ENCODE results near the gene ZNF275. TPM values are rescaled to one million over a fixed set of nuclear protein-coding genes. Genes with fewer than 3 reads are reported as not detected.

ZNF275 gene
- total RNA-seq, 4 donors from 2014 or later = 4.6 to 7.6 (median 5.0) TPM

GRCh38 chrX:153343674-153344073, 9.7 kb downstream of the ZNF275 start:
- no peaks in the 10 kb centered on the region for H3K9me3 ChIP-seq
- H3K27ac ChIP-seq = no peak overlapping the region
- TF ChIP-seq, protein P1, sequence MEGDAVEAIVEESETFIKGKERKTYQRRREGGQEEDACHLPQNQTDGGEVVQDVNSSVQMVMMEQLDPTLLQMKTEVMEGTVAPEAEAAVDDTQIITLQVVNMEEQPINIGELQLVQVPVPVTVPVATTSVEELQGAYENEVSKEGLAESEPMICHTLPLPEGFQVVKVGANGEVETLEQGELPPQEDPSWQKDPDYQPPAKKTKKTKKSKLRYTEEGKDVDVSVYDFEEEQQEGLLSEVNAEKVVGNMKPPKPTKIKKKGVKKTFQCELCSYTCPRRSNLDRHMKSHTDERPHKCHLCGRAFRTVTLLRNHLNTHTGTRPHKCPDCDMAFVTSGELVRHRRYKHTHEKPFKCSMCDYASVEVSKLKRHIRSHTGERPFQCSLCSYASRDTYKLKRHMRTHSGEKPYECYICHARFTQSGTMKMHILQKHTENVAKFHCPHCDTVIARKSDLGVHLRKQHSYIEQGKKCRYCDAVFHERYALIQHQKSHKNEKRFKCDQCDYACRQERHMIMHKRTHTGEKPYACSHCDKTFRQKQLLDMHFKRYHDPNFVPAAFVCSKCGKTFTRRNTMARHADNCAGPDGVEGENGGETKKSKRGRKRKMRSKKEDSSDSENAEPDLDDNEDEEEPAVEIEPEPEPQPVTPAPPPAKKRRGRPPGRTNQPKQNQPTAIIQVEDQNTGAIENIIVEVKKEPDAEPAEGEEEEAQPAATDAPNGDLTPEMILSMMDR (IDR thresholded peaks at IDR 0.05 in 4 of 5, conservative IDR thresholded peaks at IDR 0.05 in 1 of 5) = no peak
- no peak for TF ChIP-seq POLR2A (IDR thresholded peaks at IDR 0.05)
- no peak for DNase-seq
- peaks cover 0 to 12% of the 10 kb centered on the region in 2 donors for H3K36me3 ChIP-seq
- intact Hi-C loops (cut with DNase I; ENCODE audit: low total_unique reads) = no loop called here
- H3K4me3 ChIP-seq = no peak overlapping the region
- no peaks in the 10 kb centered on the region for H3K4me1 ChIP-seq
- ATAC-seq = no peak
- in situ Hi-C loops (cut with MboI; ENCODE audit: low sequenced_read_pairs in 4 of 4) = loop anchor here in 1 of 4 donors (25.0 kb wide), 1 partner anchor 381 kb away; no protein-coding TSS in a partner anchor
- H3K27me3 ChIP-seq = no peaks in the 10 kb centered on the region

DNA sequence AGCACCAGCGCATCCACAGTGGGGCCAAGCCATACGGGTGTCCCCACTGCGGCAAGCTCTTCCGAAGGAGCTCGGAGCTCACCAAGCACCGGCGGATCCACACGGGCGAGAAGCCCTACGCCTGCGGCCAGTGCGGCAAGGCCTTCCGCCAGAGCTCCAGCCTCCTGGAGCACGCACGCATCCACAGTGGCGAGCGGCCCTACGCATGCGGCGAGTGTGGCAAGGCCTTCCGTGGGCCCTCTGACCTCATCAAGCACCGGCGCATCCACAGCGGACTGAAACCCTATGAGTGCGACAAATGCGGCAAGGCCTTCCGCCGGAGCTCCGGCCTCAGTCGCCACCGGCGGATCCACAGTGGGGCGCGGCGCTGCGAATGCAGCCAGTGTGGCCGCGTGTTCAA, 13.6 kb downstream of the ZNF275 start:
- intact Hi-C loops (cut with DNase I; ENCODE audit: low total_unique reads) (no loop called here), in situ Hi-C loops (cut with MboI; ENCODE audit: low sequenced_read_pairs in 4 of 4) (loop anchor here in 1 of 4 donors (25.0 kb wide), 1 partner anchor 385 kb away; no protein-coding TSS in a partner anchor)
- Histone ChIP-seq H3K36me3 (peaks cover 0 to 16% of the 10 kb centered on the region in 2 donors), H3K27ac (no peak overlapping the region), H3K9me3 (no peaks in the 10 kb centered on the region), H3K27me3 (no peaks in the 10 kb centered on the region), H3K4me1 (no peaks in the 10 kb centered on the region), H3K4me3 (no peak overlapping the region)
- ATAC-seq = no peak
- TF ChIP-seq, protein P1 (IDR thresholded peaks at IDR 0.05 in 4 of 5, conservative IDR thresholded peaks at IDR 0.05 in 1 of 5) = no peak
- no peak for TF ChIP-seq POLR2A (IDR thresholded peaks at IDR 0.05)
- no peak for DNase-seq

DNA sequence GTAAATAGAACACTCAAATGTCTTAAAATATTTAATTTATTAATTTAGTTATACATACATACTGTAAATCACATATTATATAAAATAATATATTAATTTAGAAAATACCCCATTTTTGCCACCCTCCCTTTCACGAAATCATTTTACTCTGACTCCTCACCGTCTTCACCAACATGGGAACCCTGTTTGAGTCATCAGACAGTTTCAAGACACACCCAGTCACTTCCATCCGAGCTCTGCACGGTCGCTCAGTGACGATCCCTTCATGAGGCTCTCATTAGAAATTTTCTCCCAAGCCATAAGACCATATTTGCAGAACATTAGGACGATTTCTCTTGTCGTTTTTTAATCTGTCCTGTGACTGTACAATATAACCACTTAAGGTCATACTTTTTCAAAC, 14.5 kb downstream of the ZNF275 start:
- Histone ChIP-seq H3K4me3 (no peak overlapping the region), H3K9me3 (no peaks in the 10 kb centered on the region), H3K4me1 (no peaks in the 10 kb centered on the region), H3K36me3 (peaks cover 0 to 16% of the 10 kb centered on the region in 2 donors), H3K27me3 (no peaks in the 10 kb centered on the region), H3K27ac (no peak overlapping the region)
- no peak for TF ChIP-seq POLR2A (IDR thresholded peaks at IDR 0.05)
- TF ChIP-seq, protein P1 (IDR thresholded peaks at IDR 0.05 in 4 of 5, conservative IDR thresholded peaks at IDR 0.05 in 1 of 5) = no peak
- in situ Hi-C loops (cut with MboI; ENCODE audit: low sequenced_read_pairs in 4 of 4) (loop anchor here in 1 of 4 donors (25.0 kb wide), 1 partner anchor 386 kb away; no protein-coding TSS in a partner anchor), intact Hi-C loops (cut with DNase I; ENCODE audit: low total_unique reads) (no loop called here)
- ATAC-seq (no peak), DNase-seq (no peak)

- TF ChIP-seq, protein P1 (IDR thresholded peaks at IDR 0.05 in 4 of 5, conservative IDR thresholded peaks at IDR 0.05 in 1 of 5) = no peak
- TF ChIP-seq POLR2A (IDR thresholded peaks at IDR 0.05) = no peak
- DNase-seq (no peak), ATAC-seq (no peak)
- Histone ChIP-seq H3K36me3 (peaks cover 0 to 16% of the 10 kb centered on the region in 2 donors), H3K4me3 (no peak overlapping the region), H3K9me3 (no peaks in the 10 kb centered on the region), H3K4me1 (no peaks in the 10 kb centered on the region), H3K27me3 (no peaks in the 10 kb centered on the region), H3K27ac (no peak overlapping the region)
- intact Hi-C loops (cut with DNase I; ENCODE audit: low total_unique reads) (no loop called here), in situ Hi-C loops (cut with MboI; ENCODE audit: low sequenced_read_pairs in 4 of 4) (loop anchor here in 1 of 4 donors (25.0 kb wide), 2 partner anchors 188 to 388 kb away; no protein-coding TSS in a partner anchor)
Observed at GRCh38 chrX:153349952-153350351, 16.0 kb downstream of the ZNF275 start.

- Histone ChIP-seq H3K36me3 (peaks cover 0 to 16% of the 10 kb centered on the region in 2 donors), H3K9me3 (no peaks in the 10 kb centered on the region), H3K4me1 (no peaks in the 10 kb centered on the region), H3K27ac (no peak overlapping the region), H3K4me3 (no peak overlapping the region), H3K27me3 (no peaks in the 10 kb centered on the region)
- intact Hi-C loops (cut with DNase I; ENCODE audit: low total_unique reads) = no loop called here
- in situ Hi-C loops (cut with MboI; ENCODE audit: low sequenced_read_pairs in 4 of 4) = loop anchor here in 1 of 4 donors (25.0 kb wide), 1 partner anchor 190 kb away; no protein-coding TSS in a partner anchor
- TF ChIP-seq POLR2A (IDR thresholded peaks at IDR 0.05) = no peak
- TF ChIP-seq, protein P1 (IDR thresholded peaks at IDR 0.05 in 4 of 5, conservative IDR thresholded peaks at IDR 0.05 in 1 of 5) = no peak
- no peak for DNase-seq
- no peak for ATAC-seq
Observed at GRCh38 chrX:153351981-153352380, 18.0 kb downstream of the ZNF275 start.
